PC-3 (cell line): ENCODE measurements around the gene TNC.

ENCODE experiments used
- CTCF ChIP-seq: fragments of 300-600 bp; sonication (generic); conservative IDR thresholded peaks from 2 replicates; pipeline ENCODE4 v1.5.1; 2017; ENCODE audit warnings: antibody characterized with exemption, low read depth, mild to moderate bottlenecking, low read length
- EZH2 ChIP-seq: fragments of 300-600 bp; sonication (generic); IDR thresholded peaks from one replicate; pipeline ENCODE4 v1.6.1; 2017; ENCODE audit warnings: antibody characterized with exemption, mild to moderate bottlenecking, low read length; ENCODE audit not compliant: unreplicated experiment

- TF ChIP-seq CTCF (no peak), EZH2 (no peak)
These were observed 145.3 kb downstream of the TNC start for GRCh38 chr9:114972510-114973136.
